ENCODE measurements around the gene RANBP17. TPM values are rescaled to one million over a fixed set of nuclear protein-coding genes. Genes with fewer than 3 reads are reported as not detected.

Gene RANBP17
- total RNA-seq, 1 donor from 2014 or later, result 22.0 TPM

DNA sequence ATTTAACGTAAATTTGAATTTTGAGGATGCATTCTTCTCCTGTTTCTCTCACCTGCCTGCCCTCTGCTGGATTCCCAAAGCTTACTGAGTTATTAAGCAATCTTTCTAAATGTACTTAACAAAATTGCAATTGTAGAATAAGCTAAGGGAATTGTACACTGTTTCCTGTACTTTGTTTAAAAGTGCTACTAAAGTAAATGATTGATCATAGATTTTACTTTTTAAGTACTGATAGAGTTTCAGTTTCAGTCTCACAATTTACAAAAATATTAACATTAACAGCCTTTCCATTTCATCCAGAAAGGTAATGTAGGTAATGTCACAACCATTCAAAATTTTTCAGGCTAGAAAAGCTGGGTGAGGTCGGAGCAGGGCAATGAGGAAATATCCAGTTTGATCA, 4.8 kb upstream of the RANBP17 start:
- no peak for DNase-seq (ENCODE audit: extremely low spot score, unreplicated experiment)
- H3K4me3 Mint-ChIP-seq, result no peak overlapping the region
- H3K27ac Mint-ChIP-seq, result no peak overlapping the region
- H3K27me3 Mint-ChIP-seq, result no peaks in the 10 kb centered on the region
- TF ChIP-seq, protein P1, sequence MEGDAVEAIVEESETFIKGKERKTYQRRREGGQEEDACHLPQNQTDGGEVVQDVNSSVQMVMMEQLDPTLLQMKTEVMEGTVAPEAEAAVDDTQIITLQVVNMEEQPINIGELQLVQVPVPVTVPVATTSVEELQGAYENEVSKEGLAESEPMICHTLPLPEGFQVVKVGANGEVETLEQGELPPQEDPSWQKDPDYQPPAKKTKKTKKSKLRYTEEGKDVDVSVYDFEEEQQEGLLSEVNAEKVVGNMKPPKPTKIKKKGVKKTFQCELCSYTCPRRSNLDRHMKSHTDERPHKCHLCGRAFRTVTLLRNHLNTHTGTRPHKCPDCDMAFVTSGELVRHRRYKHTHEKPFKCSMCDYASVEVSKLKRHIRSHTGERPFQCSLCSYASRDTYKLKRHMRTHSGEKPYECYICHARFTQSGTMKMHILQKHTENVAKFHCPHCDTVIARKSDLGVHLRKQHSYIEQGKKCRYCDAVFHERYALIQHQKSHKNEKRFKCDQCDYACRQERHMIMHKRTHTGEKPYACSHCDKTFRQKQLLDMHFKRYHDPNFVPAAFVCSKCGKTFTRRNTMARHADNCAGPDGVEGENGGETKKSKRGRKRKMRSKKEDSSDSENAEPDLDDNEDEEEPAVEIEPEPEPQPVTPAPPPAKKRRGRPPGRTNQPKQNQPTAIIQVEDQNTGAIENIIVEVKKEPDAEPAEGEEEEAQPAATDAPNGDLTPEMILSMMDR (conservative IDR thresholded peaks at IDR 0.05), result no peak
- H3K36me3 Mint-ChIP-seq, result peaks cover 8% of the 10 kb centered on the region
- peaks cover 12% of the 10 kb centered on the region for H3K9me3 Mint-ChIP-seq
- H3K4me1 Mint-ChIP-seq (ENCODE audit: unreplicated experiment), result no peaks in the 10 kb centered on the region

DNA sequence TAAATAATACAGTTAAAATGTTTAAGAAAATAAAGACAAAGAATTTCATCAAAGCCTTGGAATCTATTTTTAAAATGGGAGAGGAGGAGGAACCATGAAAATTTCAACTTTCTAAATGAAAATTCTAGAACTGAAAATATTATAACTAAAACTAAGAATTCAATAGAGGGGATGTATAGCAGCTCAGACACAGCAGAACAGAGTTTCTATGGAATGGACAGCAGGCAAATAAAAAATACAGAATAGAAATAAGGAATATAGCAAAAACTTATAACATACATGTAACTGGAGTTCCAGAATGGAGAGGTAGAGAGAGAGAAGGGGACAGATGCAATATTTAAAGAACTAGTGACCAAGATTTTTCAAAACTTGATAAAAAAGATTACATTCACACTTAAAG, 1.4 kb upstream of the RANBP17 start:
- Mint-ChIP-seq H3K27ac (peak overlapping the region; percentile 74), H3K36me3 (peaks cover 8% of the 10 kb centered on the region), H3K9me3 (peaks cover 12% of the 10 kb centered on the region), H3K4me1 (ENCODE audit: unreplicated experiment) (peaks cover 12% of the 10 kb centered on the region), H3K27me3 (peaks cover 6% of the 10 kb centered on the region), H3K4me3 (peak overlapping the region; percentile 88)
- no peak for DNase-seq (ENCODE audit: extremely low spot score, unreplicated experiment)
- TF ChIP-seq, protein P1 (conservative IDR thresholded peaks at IDR 0.05), result no peak

DNA sequence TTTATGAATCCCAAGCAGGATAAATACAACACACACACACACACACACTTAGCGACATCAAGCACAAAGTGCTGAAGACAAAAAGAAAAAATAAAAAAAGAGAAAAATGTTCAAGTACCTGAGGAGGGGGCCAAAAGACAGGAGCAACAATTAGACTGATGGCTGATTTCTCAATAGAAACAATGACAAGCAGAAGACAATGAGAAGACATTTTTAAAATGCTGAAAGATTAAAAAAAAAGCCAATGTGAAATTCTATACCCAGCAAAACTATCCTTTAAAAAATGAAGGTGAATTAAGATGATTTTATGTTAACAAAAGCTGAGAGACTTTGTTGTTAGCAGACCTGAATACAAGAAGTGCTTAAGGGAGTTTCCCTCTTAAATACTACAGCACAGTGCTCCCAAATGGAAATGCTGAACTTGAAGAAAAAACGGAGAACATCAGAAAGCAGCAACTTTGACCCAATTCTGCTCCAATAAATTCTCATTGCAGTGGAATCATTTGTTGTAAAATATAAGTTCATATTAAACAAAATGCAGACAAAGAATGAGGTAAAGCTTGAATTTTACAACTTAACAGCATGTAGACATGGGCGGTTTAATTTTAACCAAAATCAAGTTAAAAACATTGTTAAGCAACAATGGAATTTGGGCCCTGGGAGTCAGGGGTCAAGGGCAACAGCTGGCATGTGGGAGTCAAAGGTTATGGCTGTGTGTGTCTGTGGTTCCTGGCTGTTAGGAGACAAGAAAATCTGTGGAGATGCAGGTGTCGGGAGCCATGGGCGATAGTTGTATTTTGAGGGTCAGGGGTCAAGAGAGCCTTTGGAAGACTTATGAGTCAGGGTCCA, 776 bp upstream of the RANBP17 start:
- Mint-ChIP-seq H3K4me1 (ENCODE audit: unreplicated experiment) (peaks cover 12% of the 10 kb centered on the region), H3K27ac (peak overlapping the region; percentile 74), H3K36me3 (peaks cover 8% of the 10 kb centered on the region), H3K9me3 (peaks cover 12% of the 10 kb centered on the region), H3K4me3 (peak overlapping the region; percentile 88), H3K27me3 (peaks cover 6% of the 10 kb centered on the region)
- no peak for DNase-seq (ENCODE audit: extremely low spot score, unreplicated experiment)
- TF ChIP-seq, protein P1 (conservative IDR thresholded peaks at IDR 0.05), result no peak

DNA sequence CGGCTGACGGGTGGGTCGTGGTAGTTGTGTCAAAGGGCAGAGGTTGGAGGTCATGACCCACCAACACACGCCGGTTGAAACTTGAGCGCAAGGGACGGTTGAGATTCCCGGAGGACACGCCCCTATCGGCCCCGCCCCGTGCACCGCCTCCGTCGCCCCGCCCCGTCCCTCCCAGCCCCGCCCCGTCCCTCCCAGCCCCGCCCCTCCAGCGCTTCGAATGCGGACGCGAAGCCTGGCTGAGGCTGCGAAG, 226 bp upstream of the RANBP17 start:
- Mint-ChIP-seq H3K9me3 (peaks cover 12% of the 10 kb centered on the region), H3K36me3 (peaks cover 8% of the 10 kb centered on the region), H3K4me3 (peak overlapping the region; percentile 88), H3K27me3 (peaks cover 6% of the 10 kb centered on the region), H3K4me1 (ENCODE audit: unreplicated experiment) (peaks cover 12% of the 10 kb centered on the region), H3K27ac (peak overlapping the region; percentile 74)
- TF ChIP-seq, protein P1 (conservative IDR thresholded peaks at IDR 0.05), result no peak
- DNase-seq (ENCODE audit: extremely low spot score, unreplicated experiment), result no peak

DNA sequence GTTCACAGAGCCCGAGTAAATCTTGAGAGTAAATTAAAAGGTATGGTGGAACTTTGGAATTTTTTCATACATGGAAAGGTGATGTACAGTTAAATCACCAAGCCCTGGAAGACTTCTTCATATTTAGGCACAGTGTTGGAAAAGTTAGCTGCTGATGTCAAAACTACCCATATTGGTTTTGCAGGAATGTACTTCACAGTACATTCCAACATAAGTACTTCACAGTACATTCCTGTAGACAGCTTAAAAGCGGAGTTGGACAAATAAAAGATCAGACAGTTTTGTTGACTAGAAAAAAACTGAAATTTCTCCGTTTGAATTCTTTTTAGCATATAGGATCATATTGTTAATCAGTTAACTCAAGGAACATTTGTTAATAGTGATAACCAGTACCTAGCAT, 1.8 kb downstream of the RANBP17 start:
- H3K4me3 Mint-ChIP-seq, result peak overlapping the region; percentile 89
- peaks cover 12% of the 10 kb centered on the region for H3K4me1 Mint-ChIP-seq (ENCODE audit: unreplicated experiment)
- H3K36me3 Mint-ChIP-seq, result peaks cover 11% of the 10 kb centered on the region
- peak overlapping the region; percentile 54 for H3K27ac Mint-ChIP-seq
- peaks cover 6% of the 10 kb centered on the region for H3K27me3 Mint-ChIP-seq
- TF ChIP-seq, protein P1 (conservative IDR thresholded peaks at IDR 0.05), result no peak
- peaks cover 12% of the 10 kb centered on the region for H3K9me3 Mint-ChIP-seq
- no peak for DNase-seq (ENCODE audit: extremely low spot score, unreplicated experiment)

All from type B pancreatic cell (in vitro differentiated cells).